C4-2B (cell line): ENCODE results near the gene CCSER1.

Experiments
- CTCF ChIP-seq: fragments of 450-650 bp; conservative IDR thresholded peaks from 2 replicates; pipeline ENCODE4 v1.5.1; 2017; ENCODE audit warnings: mild to moderate bottlenecking
- ZFX ChIP-seq: fragments of 450-650 bp; IDR thresholded peaks from 2 replicates; pipeline ENCODE4 v1.6.1; 2017

DNA sequence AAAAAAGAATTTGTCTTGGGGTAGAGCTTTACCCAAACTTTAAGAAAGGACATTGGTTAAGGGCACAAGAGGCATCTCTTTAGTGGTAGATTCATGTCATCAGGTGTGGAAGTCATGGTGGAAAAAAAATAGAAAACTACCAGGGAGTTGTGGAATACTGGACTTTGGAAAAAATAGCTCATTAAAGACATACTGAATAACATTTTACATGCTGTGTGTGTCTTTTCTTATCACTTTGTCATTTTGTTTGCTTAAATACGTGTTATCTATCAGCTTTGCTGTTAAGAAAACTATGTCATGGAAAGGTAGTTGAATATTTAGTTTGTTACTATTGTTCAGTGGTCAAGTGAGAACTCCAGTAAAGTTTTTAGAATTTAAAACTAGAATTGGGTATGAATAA is 147.0 kb downstream of the CCSER1 start:
- TF ChIP-seq CTCF (no peak), ZFX (no peak)
